SU-DHL-6 (cell line): ENCODE results near the gene MAP2K4.

Source experiments
- EZH2phosphoT487 ChIP-seq: fragments of 200-600 bp; sonication (generic), shearing (Covaris generic); conservative IDR thresholded peaks from 2 replicates; pipeline ENCODE4 v1.6.1; 2018; ENCODE audit warnings: mild to moderate bottlenecking, antibody characterized with exemption, low read length, moderate library complexity, mixed read lengths
- TF ChIP-seq, protein P1 (sequence below): fragments of 200-600 bp; sonication (generic); IDR thresholded peaks from one replicate; pipeline ENCODE4 v1.5.1; 2017; ENCODE audit warnings: antibody characterized with exemption, mild to moderate bottlenecking, low read length, moderate library complexity; ENCODE audit not compliant: insufficient read depth, poor library complexity, severe bottlenecking

DNA sequence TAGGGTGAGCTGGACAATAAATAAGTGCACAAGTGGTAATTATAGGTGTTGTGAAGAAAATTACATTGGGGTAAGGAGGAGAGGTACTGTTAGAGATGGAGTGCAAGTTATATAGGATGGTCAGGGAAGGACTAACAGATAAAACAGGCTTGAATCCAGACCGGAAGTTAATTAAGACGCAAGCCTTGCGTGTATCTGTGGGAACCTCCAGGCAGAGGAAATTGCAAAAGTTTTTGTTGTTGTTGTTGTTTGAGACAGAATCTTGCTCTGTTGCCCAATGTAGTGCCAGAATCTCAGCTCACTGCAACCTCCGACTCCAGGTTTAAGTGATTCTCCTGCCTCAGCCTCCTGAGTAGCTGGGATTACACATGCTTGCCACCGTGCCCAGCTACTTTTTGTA is 21.0 kb upstream of the MAP2K4 start:
- TF ChIP-seq, protein P1, sequence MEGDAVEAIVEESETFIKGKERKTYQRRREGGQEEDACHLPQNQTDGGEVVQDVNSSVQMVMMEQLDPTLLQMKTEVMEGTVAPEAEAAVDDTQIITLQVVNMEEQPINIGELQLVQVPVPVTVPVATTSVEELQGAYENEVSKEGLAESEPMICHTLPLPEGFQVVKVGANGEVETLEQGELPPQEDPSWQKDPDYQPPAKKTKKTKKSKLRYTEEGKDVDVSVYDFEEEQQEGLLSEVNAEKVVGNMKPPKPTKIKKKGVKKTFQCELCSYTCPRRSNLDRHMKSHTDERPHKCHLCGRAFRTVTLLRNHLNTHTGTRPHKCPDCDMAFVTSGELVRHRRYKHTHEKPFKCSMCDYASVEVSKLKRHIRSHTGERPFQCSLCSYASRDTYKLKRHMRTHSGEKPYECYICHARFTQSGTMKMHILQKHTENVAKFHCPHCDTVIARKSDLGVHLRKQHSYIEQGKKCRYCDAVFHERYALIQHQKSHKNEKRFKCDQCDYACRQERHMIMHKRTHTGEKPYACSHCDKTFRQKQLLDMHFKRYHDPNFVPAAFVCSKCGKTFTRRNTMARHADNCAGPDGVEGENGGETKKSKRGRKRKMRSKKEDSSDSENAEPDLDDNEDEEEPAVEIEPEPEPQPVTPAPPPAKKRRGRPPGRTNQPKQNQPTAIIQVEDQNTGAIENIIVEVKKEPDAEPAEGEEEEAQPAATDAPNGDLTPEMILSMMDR: no peak
- TF ChIP-seq EZH2phosphoT487: no peak
